Suprapubic skin (tissue), 3 donors: ENCODE results near the gene NDUFB11.

ENCODE experiments used
- EP300 ChIP-seq: sonication (generic); formaldehyde crosslinking; IDR thresholded peaks from one replicate; pipeline ENCODE4 v1.6.1; 2017; ENCODE audit warnings: antibody characterized with exemption
- TF ChIP-seq, protein P1 (sequence below), 2 donors: fragments of 200-600 bp in 1 of 2; fragments of 450-650 bp in 1 of 2; sonication (generic) in 1 of 2; IDR thresholded peaks; one replicate each; pipeline ENCODE4 v1.5.1; 2016 to 2019; ENCODE audit warnings: antibody characterized with exemption in 2 of 2, mild to moderate bottlenecking in 1 of 2, moderate library complexity in 1 of 2

DNA sequence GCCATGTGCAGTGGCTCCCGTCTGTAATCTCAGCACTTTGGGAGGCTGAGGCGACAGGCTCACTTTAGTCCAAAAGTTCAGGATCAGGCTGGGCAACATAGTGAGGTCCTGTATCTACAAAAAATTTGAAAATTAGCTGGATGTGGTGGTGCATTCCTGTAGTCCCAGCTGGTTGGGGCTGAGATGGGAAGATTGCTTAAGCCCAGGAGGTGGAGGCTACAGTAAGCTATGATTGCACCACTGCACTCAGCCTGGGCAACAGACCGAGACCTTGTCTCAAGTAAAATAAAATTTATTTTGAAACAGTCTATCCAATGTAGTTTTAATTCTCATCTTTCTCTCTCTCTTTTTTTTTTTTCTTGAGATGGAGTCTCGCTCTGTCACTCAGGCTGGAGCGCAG lies 21.6 kb upstream of the NDUFB11 start:
- TF ChIP-seq, protein P1, sequence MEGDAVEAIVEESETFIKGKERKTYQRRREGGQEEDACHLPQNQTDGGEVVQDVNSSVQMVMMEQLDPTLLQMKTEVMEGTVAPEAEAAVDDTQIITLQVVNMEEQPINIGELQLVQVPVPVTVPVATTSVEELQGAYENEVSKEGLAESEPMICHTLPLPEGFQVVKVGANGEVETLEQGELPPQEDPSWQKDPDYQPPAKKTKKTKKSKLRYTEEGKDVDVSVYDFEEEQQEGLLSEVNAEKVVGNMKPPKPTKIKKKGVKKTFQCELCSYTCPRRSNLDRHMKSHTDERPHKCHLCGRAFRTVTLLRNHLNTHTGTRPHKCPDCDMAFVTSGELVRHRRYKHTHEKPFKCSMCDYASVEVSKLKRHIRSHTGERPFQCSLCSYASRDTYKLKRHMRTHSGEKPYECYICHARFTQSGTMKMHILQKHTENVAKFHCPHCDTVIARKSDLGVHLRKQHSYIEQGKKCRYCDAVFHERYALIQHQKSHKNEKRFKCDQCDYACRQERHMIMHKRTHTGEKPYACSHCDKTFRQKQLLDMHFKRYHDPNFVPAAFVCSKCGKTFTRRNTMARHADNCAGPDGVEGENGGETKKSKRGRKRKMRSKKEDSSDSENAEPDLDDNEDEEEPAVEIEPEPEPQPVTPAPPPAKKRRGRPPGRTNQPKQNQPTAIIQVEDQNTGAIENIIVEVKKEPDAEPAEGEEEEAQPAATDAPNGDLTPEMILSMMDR (IDR thresholded peaks at IDR 0.05) = no peak
- no peak for TF ChIP-seq EP300
